Measurements from ENCODE around the gene IMMP1L. TPM values are rescaled to one million over a fixed set of nuclear protein-coding genes. Genes with fewer than 3 reads are reported as not detected.

Gene IMMP1L
- total and polyA plus RNA-seq, 10 of the 15 experiments (the other 5 are each of a cell fraction or from before 2014, with no cell fraction given), result 29.4 to 145 (median 85.8) TPM

- H2AFZ ChIP-seq (ENCODE audit: control insufficient read depth, low read depth, low read length), result no peak overlapping the region
- BruUV-seq (replicated peaks), result no TSS peak
- no peak overlapping the region for H3K4me3 ChIP-seq
- no peak overlapping the region for H3K9ac ChIP-seq (ENCODE audit: control insufficient read depth, insufficient read depth, low read length)
- H3K27ac ChIP-seq (ENCODE audit: control insufficient read depth, insufficient read depth), result no peak overlapping the region
- no peak for ATAC-seq
- RAD21 ChIA-PET (ENCODE audit: unreplicated experiment), result no interaction called here
- intact Hi-C loops (cut with micrococcal nuclease; ENCODE audit: unreplicated experiment) (no loop called here), in situ Hi-C loops (cut with MboI) (no loop called here)
- H3K79me2 ChIP-seq (ENCODE audit: control insufficient read depth, insufficient read depth, low read length), result no peaks in the 10 kb centered on the region
- POLR2A ChIA-PET, result no interaction called here
- WGBS (ENCODE audit: insufficient coverage, insufficient replicate concordance, low lambda C conversion rate, missing lambda C conversion rate), result 100% methylated on average over 2 of the region's 2 CpGs
- H3K4me1 ChIP-seq (ENCODE audit: control insufficient read depth, insufficient read depth, low read length), result no peaks in the 10 kb centered on the region
- no peak for FAIRE-seq
- peaks cover 0 to 4% of the 10 kb centered on the region in 2 experiments; a peak in 1 of 4 replicates for H3K36me3 ChIP-seq (ENCODE audit: control insufficient read depth in 2 of 2, insufficient read depth in 2 of 2, low read length in 1 of 2)
- no peak overlapping the region for H3K4me2 ChIP-seq (ENCODE audit: control insufficient read depth, insufficient read depth)
- H3K9me3 ChIP-seq (replicated peaks; ENCODE audit: control insufficient read depth, insufficient read depth, low read length), result no peaks in the 10 kb centered on the region
- CTCF ChIA-PET, result no interaction called here
- SMC1A ChIA-PET (ENCODE audit: uncharacterized antibody, unreplicated experiment), result interaction anchor here (1.2 kb wide), 1 partner anchor 12 kb away, joined by 3 read pairs; no protein-coding TSS in a partner anchor
- TF ChIP-seq SKIL (IDR thresholded peaks at IDR 0.05; ENCODE audit: low read depth, poor library complexity, severe bottlenecking) (no peak), BCL3 (IDR thresholded peaks at IDR 0.05; ENCODE audit: borderline replicate concordance, insufficient read depth, low read depth, low read length, poor library complexity, severe bottlenecking) (no peak), E4F1 (IDR thresholded peaks at IDR 0.05; ENCODE audit: borderline replicate concordance, partially characterized antibody) (no peak), CEBPZ (IDR thresholded peaks at IDR 0.05; ENCODE audit: low read depth, low read length) (no peak), SMAD1 (IDR thresholded peaks at IDR 0.05; ENCODE audit: low read depth, partially characterized antibody) (no peak), ATF2 (IDR thresholded peaks at IDR 0.05; ENCODE audit: low read length) (no peak), HDAC6 (IDR thresholded peaks at IDR 0.05; ENCODE audit: unreplicated experiment) (no peak), SPI1 (IDR thresholded peaks at IDR 0.05; ENCODE audit: borderline replicate concordance, insufficient read depth, low read depth, low read length) (no peak)
- DNase-seq (ENCODE audit: low read depth, low spot score), result no peak
- no peaks in the 10 kb centered on the region for H3K27me3 ChIP-seq (replicated peaks in 1 of 2; ENCODE audit: control insufficient read depth in 2 of 2, insufficient read depth in 2 of 2, low read length in 1 of 2)
- H4K20me1 ChIP-seq (ENCODE audit: control insufficient read depth, insufficient read depth), result no peaks in the 10 kb centered on the region
These were observed 60.4 kb downstream of the IMMP1L start for GRCh38 chr11:31449040-31449439.

Data from GM12878 (cell line).